GM12892 (cell line): ENCODE results near the gene MYL10.
"Not testable (repeated sequence)": the region's sequence is repeated elsewhere in the genome, so short reads cannot be mapped to it uniquely, and the experiment has no call there.

Source experiments
- DNase-seq: peaks from one replicate; pipeline ENCODE4 v3.0.0; 2011; ENCODE audit not compliant: insufficient read length
- FAIRE-seq: peaks from 2 replicates; lab custom pipeline; 2011; peaks lifted over from hg19 to GRCh38; lab: Jason Lieb, UNC
- POLR2A ChIP-seq: IDR thresholded peaks from 2 replicates; pipeline ENCODE4 v1.6.1; 2011; ENCODE audit warnings: low read depth, low read length, control low read depth
- POLR2AphosphoS5 ChIP-seq: IDR thresholded peaks from 2 replicates; pipeline ENCODE4 v1.6.1; 2011; ENCODE audit warnings: low read depth, low read length, control low read depth
- TAF1 ChIP-seq: IDR thresholded peaks from 2 replicates; pipeline ENCODE4 v1.6.1; 2011; ENCODE audit warnings: low read depth, mild to moderate bottlenecking, control low read depth, low read length, borderline replicate concordance

The MYL10 gene

DNA sequence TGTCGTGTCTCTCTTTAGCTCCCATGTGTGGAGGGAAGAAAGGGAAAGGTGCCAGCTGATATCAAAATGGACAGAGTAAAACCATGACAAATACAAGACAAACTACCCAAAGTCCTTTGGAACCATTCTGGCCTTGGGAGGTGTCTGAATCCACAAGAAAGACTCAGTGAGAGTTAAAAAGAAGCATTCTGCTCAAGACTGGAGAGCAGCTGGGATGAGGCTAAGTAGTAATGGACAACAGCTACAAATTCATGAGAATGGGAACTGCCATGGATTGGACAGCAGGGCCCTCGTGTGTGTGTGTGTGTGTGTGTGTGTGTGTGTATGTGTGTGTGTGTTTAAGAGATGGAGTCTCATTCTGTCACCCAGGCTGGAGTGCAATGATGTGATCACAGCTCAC is 39.6 kb upstream of the MYL10 start:
- no peak for DNase-seq
- no peak for TF ChIP-seq POLR2A
- no peak for TF ChIP-seq TAF1
- no peak for TF ChIP-seq POLR2AphosphoS5

DNA sequence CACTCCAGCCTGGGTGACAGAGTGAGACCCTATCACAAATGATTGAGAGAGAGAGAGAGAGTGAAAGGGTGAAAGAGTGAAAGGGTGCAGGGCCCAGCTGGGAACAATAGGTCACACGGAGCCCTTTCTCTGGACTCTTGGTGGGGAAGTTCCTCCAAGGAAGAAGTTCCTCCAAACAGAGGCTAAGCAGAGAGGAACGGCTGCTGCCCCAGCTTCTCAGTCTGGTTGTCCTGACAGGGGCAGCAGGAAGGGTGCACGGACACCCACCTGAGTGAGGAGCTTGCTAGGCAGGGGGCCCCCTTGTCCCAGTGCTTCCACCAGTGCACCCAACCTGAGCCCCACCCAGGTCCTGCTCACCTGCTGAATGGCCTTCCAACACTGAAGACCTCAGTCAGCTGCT is 38.8 kb upstream of the MYL10 start:
- TF ChIP-seq TAF1 = no peak
- TF ChIP-seq POLR2AphosphoS5 = no peak
- TF ChIP-seq POLR2A = no peak
- no peak for FAIRE-seq
- no peak for DNase-seq

More for the DNA sequence above, 39.6 kb upstream of the MYL10 start:
- no peak for FAIRE-seq

DNA sequence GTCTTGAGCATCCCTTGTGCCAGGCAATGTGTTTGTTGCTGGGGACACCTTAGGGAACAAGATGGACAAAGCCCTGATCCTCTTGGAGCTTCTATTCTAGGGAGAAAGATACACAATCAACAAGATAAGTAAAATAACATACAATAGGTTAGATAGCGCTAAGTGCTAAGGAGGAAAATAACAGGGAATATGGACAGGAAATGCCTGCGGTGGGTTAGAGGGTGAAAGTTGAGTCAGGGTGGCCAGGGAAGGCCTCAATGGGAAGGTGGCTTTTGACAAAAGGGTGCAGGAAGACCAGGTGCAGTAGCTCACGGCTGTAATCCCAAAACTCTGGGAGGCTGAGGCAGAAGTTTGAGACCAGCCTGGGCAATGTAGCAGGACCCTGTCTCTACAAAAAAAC is 38.3 kb upstream of the MYL10 start:
- DNase-seq = no peak
- no peak for FAIRE-seq
- TF ChIP-seq TAF1 = no peak
- no peak for TF ChIP-seq POLR2A
- no peak for TF ChIP-seq POLR2AphosphoS5

DNA sequence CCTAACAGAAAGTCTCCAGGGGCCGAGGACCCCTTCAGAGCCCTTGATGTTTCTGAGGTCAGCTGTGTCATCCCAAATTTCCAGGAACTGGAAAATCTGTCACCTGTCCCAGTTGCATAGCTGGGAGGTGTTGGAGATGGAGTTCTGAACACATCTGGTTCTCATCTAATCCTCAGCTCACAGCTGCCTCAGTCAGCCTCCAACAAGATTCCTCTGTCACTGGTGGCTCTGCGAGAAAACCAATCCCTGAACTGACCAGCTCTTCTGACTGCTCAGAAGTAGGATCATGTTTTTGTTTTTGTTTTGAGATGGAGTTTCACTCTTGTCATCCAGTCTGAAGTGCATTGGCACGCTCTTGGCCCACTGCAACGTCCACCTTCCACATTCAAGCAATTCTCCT is 37.6 kb upstream of the MYL10 start:
- FAIRE-seq (no peak), DNase-seq (no peak)
- TF ChIP-seq POLR2AphosphoS5 = no peak
- no peak for TF ChIP-seq TAF1
- TF ChIP-seq POLR2A = no peak

DNA sequence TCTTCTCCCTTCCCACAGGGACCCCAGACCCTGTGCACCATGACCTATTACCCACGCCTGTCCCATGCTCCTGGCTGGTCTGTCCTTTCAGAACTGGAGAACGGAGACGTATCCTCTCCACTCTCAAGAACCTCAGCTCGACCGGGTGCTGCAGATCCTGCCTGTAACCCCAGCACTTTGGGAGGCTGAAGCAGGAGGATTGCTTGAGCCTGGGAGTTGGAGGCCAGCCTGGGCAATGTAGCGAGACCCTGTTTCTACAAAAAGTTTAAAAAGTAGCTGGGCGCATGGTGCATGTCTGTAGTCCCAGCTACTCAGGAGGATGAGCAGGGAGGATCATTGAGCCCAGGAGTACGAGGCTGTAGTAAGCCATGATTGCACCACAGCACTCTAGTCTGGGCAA is 37.2 kb upstream of the MYL10 start:
- DNase-seq (no peak), FAIRE-seq (no peak)
- TF ChIP-seq TAF1 (no peak), POLR2AphosphoS5 (no peak), POLR2A (no peak)

DNA sequence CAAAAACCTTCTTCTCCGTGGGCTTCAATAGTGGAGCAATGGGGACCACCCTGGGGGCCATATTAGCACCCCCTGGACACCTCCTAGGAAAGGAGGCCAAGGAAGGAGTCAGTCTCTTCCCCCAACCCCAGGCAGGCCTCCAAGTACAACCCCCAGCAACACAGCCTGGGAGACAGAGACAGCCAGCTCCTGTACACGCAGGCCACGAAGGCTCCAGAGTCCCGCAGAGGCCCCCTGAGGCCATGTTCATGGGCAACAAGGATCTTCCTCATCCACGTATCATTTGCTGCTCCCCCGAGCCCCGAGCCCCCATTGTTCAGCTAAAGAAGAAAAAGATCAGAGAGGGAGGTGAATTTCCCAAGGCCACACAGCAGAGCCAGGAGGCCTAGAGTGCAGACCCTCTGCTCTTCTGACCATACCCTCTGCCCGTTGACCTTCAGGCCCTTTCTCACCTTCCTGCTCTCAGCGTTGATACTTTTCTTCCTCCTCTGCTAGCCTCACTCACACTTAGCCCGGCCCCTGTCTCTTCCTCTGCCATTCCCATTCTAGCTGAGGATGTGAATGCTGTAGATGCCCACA is 35.9 kb upstream of the MYL10 start:
- TF ChIP-seq POLR2A = no peak
- TF ChIP-seq TAF1 = no peak
- no peak for TF ChIP-seq POLR2AphosphoS5
- FAIRE-seq (no peak), DNase-seq (no peak)

DNA sequence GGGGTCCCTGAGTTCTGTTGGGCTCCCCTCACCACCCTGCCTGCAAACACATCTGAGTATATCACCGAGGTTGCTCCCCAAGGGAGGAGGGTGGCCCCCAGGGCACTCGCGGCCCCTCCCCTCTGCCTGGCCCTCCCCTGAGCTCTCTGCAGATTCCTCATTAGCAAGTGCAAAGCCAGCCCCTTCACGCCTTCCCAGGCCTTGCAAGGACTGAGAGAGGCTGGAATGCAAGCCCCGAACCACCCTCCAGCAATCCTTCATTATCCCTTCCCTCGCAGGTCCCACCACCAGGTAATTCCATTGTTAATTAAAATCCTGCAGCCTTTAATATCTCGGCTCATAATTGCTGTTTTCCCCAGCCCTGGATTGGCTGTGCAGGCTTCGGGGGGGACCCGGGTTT is 35.3 kb upstream of the MYL10 start:
- DNase-seq (no peak), FAIRE-seq (no peak)
- TF ChIP-seq POLR2AphosphoS5 (no peak), TAF1 (no peak), POLR2A (no peak)

DNA sequence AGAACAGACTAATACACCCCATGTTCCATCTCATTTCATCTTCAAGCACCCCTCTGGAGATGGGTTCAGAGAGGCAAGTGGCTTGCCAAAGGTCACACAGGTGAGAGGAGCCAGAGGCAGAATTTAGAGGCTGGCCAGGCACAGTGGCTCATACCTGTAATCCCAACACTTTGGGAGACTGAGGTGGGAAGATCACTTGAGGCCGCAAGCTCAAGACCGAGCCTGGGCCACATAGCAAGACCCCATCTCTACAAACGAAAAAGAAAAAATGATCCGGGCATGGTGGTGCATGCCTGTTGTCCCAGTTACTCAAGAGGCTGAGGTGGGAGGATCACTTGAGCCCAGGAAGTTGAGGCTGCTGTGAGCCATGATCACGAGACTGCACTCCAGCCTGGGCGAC is 34.7 kb upstream of the MYL10 start:
- no peak for DNase-seq
- TF ChIP-seq POLR2A (no peak), POLR2AphosphoS5 (no peak), TAF1 (no peak)
- no peak for FAIRE-seq

DNA sequence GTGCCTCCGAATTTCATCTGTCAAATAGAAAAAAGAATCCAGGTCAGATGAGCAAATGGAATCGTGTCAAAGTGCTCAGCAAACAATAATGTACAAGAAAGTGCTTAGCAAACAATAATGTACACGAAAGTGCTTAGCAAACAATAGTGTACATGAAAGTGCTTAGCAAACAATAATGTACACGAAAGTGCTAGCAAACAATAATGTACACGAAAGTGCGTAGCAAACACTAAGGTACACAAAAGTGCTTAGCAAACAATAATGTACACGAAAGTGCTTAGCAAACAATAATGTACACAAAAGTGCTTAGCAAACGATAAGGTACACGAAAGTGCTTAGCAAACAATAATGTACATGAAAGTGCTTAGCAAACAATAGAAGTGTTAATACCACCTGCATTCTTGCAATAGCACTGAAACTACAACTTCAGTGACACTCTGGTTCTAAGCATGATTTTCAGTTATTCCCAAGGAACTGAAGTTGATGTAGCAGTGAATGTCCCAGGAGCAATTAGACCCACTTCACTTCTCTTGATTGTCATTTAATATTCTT is 33.4 kb upstream of the MYL10 start:
- no peak for FAIRE-seq
- TF ChIP-seq POLR2AphosphoS5 = no peak
- TF ChIP-seq POLR2A = no peak

DNA sequence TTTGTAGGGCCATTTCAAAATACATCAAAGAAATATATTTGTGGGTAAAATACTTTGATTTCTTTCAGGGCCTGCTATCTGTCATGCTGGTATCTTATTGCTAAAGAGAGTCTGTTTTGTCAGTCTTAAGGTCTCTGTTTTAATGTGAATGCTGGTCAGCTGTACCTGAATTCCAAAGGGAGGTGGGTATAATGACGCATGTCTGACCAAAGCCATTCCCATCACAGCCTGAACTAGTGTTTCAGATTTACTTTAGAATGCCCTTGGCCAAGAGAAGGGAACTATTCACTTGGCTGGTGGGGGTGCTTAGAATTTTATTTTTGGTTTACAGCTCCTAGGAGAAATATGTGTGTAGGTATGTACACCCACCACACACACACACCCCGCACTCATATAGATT is 30.6 kb upstream of the MYL10 start:
- TF ChIP-seq TAF1 = no peak
- no peak for TF ChIP-seq POLR2A
- no peak for TF ChIP-seq POLR2AphosphoS5
- FAIRE-seq (no peak), DNase-seq (no peak)

More for the DNA sequence above, 33.4 kb upstream of the MYL10 start:
- DNase-seq = no peak

DNA sequence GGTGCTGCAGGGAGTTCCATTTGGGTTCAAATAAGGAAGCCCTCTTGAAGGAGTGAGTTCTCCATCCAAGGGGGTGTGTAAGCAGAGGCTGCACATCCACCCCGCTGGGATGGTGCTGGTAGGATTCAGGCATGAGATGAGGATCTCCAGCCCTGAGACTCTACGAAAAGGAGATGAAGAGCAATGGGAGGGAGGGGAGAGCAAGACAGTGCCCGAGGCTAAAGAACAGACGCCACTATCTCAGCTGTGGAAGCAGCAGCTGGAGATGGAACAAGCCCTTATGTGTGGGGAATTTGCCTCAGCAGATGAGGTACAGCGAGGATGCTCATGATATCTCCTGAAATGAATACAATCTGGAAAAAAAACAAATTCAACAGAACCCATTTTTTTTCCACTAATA is 28.1 kb upstream of the MYL10 start:
- TF ChIP-seq POLR2AphosphoS5 = no peak
- no peak for TF ChIP-seq TAF1
- TF ChIP-seq POLR2A = no peak
- DNase-seq (no peak), FAIRE-seq (no peak)

DNA sequence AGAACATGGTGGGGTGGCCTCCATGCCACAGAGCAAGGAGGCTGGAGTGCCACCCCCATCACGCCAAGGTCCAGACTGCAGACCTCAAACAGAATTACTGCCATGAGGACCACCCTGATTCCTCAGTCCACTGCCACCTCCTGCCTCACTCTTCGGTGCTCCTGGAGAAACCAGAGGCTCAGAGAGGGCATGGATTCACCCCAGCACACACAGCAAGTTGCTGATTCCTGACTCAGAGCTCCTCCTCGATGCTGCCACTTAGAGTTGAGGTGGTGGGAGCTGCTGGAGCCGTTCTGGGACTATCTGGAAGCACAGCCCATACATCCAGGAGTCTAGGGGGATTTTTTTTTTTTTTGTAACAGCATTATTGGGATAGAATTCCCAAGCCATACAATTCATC is 22.0 kb upstream of the MYL10 start:
- FAIRE-seq (no peak), DNase-seq (no peak)
- TF ChIP-seq POLR2A = no peak
- no peak for TF ChIP-seq POLR2AphosphoS5
- TF ChIP-seq TAF1 = no peak

DNA sequence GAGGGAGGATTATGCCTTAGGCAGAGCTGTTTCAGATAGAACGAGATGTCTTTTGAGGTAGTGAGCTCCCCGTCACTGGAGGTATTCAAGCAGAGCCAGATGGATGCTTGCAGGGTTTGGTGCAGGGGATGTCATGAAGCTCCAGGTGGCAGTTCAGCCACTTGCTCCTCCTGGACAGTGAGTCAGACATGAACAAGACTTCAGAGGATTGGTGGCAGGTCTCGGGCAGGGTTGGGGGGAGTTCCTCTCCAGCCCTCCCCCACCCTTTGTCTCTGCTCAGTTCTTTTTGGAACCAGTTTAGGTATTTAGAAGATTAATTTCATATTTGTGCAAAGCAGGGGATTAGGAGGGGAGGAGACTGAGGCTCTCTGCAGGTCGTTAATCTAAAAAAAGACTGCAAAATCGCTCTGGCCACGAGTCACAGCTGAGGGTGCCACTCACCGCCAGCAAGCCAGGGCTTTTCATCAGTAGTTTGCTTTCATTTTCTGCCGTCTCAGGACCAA is 21.5 kb upstream of the MYL10 start:
- DNase-seq (no peak), FAIRE-seq (no peak)
- TF ChIP-seq POLR2AphosphoS5 = no peak
- TF ChIP-seq POLR2A = no peak
- no peak for TF ChIP-seq TAF1

DNA sequence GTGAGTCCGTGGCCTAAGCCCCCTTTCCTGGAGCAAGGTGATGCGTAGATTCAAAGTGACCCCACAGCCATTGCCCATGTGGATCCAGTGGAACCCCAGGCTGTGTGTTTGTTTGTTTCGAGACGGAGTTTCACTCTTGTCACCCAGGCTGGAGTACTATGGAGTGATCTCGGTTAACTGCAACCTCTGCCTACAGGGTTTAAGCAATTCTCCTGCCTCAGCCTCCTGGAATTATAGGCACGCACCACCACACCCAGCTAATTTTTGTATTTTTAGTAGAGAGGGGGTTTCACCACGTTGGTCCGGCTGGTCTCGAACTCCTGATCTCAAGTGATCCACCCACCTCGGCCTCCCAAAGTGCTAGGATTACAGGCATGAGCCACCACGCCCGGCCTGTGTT is 18.8 kb upstream of the MYL10 start:
- DNase-seq, FAIRE-seq: not testable (repeated sequence)
